Measurements from ENCODE around the gene RGS14.

RGS14 gene

GRCh38 chr5:177357459-177358351, at the start of gene RGS14:
TSS of gene RGS14 (plus strand) at chr5:177357924. CDS start at chr5:177358025, 101 bp downstream.
- H3K4me3 Mint-ChIP-seq, result peak within 1 kb of the TSS; percentile 97
- no peaks in the 10 kb centered on the region for H3K27me3 Mint-ChIP-seq
- DNase-seq (ENCODE audit: low spot score in 2 of 2) (peak; percentile 64 to 79), ATAC-seq (ENCODE audit: low read depth) (peak; percentile 94)
- peaks cover 5% of the 10 kb centered on the region for H3K36me3 Mint-ChIP-seq
- H3K27ac Mint-ChIP-seq, result peak within 1 kb of the TSS; percentile 89
- peaks cover 59% of the 10 kb centered on the region for H3K4me1 Mint-ChIP-seq
- H3K9me3 Mint-ChIP-seq, result peaks cover 2% of the 10 kb centered on the region

GRCh38 chr5:177308740-177309139, 49.0 kb upstream of the RGS14 start:
- Mint-ChIP-seq H3K27me3 (no peaks in the 10 kb centered on the region), H3K36me3 (peaks cover 7% of the 10 kb centered on the region), H3K9me3 (no peaks in the 10 kb centered on the region), H3K4me3 (peak overlapping the region; percentile 32), H3K27ac (peak overlapping the region; percentile 8), H3K4me1 (peaks cover 47% of the 10 kb centered on the region)
- no peak for DNase-seq (ENCODE audit: low spot score in 2 of 2)
- ATAC-seq (ENCODE audit: low read depth), result no peak

GRCh38 chr5:177309351-177310191, 48.2 kb upstream of the RGS14 start:
- Mint-ChIP-seq H3K36me3 (peaks cover 7% of the 10 kb centered on the region), H3K27me3 (no peaks in the 10 kb centered on the region), H3K27ac (peak overlapping the region; percentile 8), H3K9me3 (no peaks in the 10 kb centered on the region), H3K4me1 (peaks cover 41% of the 10 kb centered on the region), H3K4me3 (peak overlapping the region; percentile 57)
- ATAC-seq (ENCODE audit: low read depth) (peak; percentile 14), DNase-seq (ENCODE audit: low spot score in 2 of 2) (peak; percentile 68)

- H3K9me3 Mint-ChIP-seq, result no peaks in the 10 kb centered on the region
- DNase-seq (ENCODE audit: low spot score in 2 of 2) (no peak), ATAC-seq (ENCODE audit: low read depth) (no peak)
- H3K27ac Mint-ChIP-seq, result no peak overlapping the region
- peaks cover 7% of the 10 kb centered on the region for H3K36me3 Mint-ChIP-seq
- H3K4me3 Mint-ChIP-seq, result no peak overlapping the region
- H3K4me1 Mint-ChIP-seq, result peaks cover 34% of the 10 kb centered on the region
- H3K27me3 Mint-ChIP-seq, result no peaks in the 10 kb centered on the region
Observed at GRCh38 chr5:177310332-177310731, 47.4 kb upstream of the RGS14 start.

- peak overlapping the region; percentile 80 for H3K4me3 Mint-ChIP-seq
- DNase-seq (ENCODE audit: low spot score in 2 of 2), result peak in 1 of 2 donors; percentile 45
- H3K36me3 Mint-ChIP-seq, result peaks cover 7% of the 10 kb centered on the region
- peak; percentile 27 for ATAC-seq (ENCODE audit: low read depth)
- H3K27ac Mint-ChIP-seq, result peak overlapping the region; percentile 4
- no peaks in the 10 kb centered on the region for H3K9me3 Mint-ChIP-seq
- H3K27me3 Mint-ChIP-seq, result no peaks in the 10 kb centered on the region
- peaks cover 29% of the 10 kb centered on the region for H3K4me1 Mint-ChIP-seq
Observed at GRCh38 chr5:177310757-177311391, 46.9 kb upstream of the RGS14 start.

GRCh38 chr5:177311392-177311722, 46.4 kb upstream of the RGS14 start:
- ATAC-seq (ENCODE audit: low read depth), result no peak
- peak overlapping the region; percentile 87 for H3K4me3 Mint-ChIP-seq
- H3K27ac Mint-ChIP-seq, result no peak overlapping the region
- peaks cover 25% of the 10 kb centered on the region for H3K4me1 Mint-ChIP-seq
- H3K27me3 Mint-ChIP-seq, result no peaks in the 10 kb centered on the region
- no peaks in the 10 kb centered on the region for H3K9me3 Mint-ChIP-seq
- DNase-seq (ENCODE audit: low spot score in 2 of 2), result no peak
- peaks cover 3% of the 10 kb centered on the region for H3K36me3 Mint-ChIP-seq

GRCh38 chr5:177311723-177312648, 45.7 kb upstream of the RGS14 start, which contains the start of gene MXD3:
TSS of gene MXD3 (minus strand) at chr5:177311898. CDS start at chr5:177311830, 68 bp downstream.
- peak within 1 kb of the TSS; percentile 4 for H3K27ac Mint-ChIP-seq
- DNase-seq (ENCODE audit: low spot score in 2 of 2) (peak; percentile 83 to 92), ATAC-seq (ENCODE audit: low read depth) (peak; percentile 87)
- H3K4me3 Mint-ChIP-seq, result peak within 1 kb of the TSS; percentile 87
- peaks cover 22% of the 10 kb centered on the region for H3K4me1 Mint-ChIP-seq
- H3K9me3 Mint-ChIP-seq, result no peaks in the 10 kb centered on the region
- peaks cover under 1% of the 10 kb centered on the region for H3K36me3 Mint-ChIP-seq
- no peaks in the 10 kb centered on the region for H3K27me3 Mint-ChIP-seq

- Mint-ChIP-seq H3K36me3 (no peaks in the 10 kb centered on the region), H3K4me3 (peak overlapping the region; percentile 87), H3K9me3 (no peaks in the 10 kb centered on the region), H3K27ac (no peak overlapping the region), H3K27me3 (no peaks in the 10 kb centered on the region), H3K4me1 (peaks cover 21% of the 10 kb centered on the region)
- DNase-seq (ENCODE audit: low spot score in 2 of 2) (no peak), ATAC-seq (ENCODE audit: low read depth) (peak; percentile 10)
Observed at GRCh38 chr5:177312649-177313181, 45.0 kb upstream of the RGS14 start.

GRCh38 chr5:177313561-177314259, 44.0 kb upstream of the RGS14 start:
- DNase-seq (ENCODE audit: low spot score in 2 of 2), result no peak
- Mint-ChIP-seq H3K4me1 (peaks cover 24% of the 10 kb centered on the region), H3K4me3 (no peak overlapping the region), H3K27ac (no peak overlapping the region), H3K27me3 (no peaks in the 10 kb centered on the region), H3K9me3 (no peaks in the 10 kb centered on the region), H3K36me3 (no peaks in the 10 kb centered on the region)
- ATAC-seq (ENCODE audit: low read depth), result no peak

- no peak for DNase-seq (ENCODE audit: low spot score in 2 of 2)
- peaks cover 4% of the 10 kb centered on the region for H3K36me3 Mint-ChIP-seq
- ATAC-seq (ENCODE audit: low read depth), result no peak
- no peaks in the 10 kb centered on the region for H3K27me3 Mint-ChIP-seq
- H3K4me1 Mint-ChIP-seq, result peaks cover 16% of the 10 kb centered on the region
- no peak overlapping the region for H3K4me3 Mint-ChIP-seq
- H3K27ac Mint-ChIP-seq, result no peak overlapping the region
- no peaks in the 10 kb centered on the region for H3K9me3 Mint-ChIP-seq
Observed at GRCh38 chr5:177314376-177315342, 43.1 kb upstream of the RGS14 start.

GRCh38 chr5:177315411-177315810, 42.3 kb upstream of the RGS14 start:
- Mint-ChIP-seq H3K27me3 (no peaks in the 10 kb centered on the region), H3K36me3 (peaks cover 6% of the 10 kb centered on the region), H3K27ac (no peak overlapping the region), H3K4me1 (peaks cover 12% of the 10 kb centered on the region), H3K4me3 (no peak overlapping the region), H3K9me3 (peaks cover 2% of the 10 kb centered on the region)
- DNase-seq (ENCODE audit: low spot score in 2 of 2) (no peak), ATAC-seq (ENCODE audit: low read depth) (no peak)

All from memory B cell (primary cell).